Measurements from ENCODE around the gene KCNH1. TPM values are rescaled to one million over a fixed set of nuclear protein-coding genes. Genes with fewer than 3 reads are reported as not detected.

Gene KCNH1
- polyA plus RNA-seq, 3 donors, result 0.26 to 0.73 (median 0.31) TPM

DNA sequence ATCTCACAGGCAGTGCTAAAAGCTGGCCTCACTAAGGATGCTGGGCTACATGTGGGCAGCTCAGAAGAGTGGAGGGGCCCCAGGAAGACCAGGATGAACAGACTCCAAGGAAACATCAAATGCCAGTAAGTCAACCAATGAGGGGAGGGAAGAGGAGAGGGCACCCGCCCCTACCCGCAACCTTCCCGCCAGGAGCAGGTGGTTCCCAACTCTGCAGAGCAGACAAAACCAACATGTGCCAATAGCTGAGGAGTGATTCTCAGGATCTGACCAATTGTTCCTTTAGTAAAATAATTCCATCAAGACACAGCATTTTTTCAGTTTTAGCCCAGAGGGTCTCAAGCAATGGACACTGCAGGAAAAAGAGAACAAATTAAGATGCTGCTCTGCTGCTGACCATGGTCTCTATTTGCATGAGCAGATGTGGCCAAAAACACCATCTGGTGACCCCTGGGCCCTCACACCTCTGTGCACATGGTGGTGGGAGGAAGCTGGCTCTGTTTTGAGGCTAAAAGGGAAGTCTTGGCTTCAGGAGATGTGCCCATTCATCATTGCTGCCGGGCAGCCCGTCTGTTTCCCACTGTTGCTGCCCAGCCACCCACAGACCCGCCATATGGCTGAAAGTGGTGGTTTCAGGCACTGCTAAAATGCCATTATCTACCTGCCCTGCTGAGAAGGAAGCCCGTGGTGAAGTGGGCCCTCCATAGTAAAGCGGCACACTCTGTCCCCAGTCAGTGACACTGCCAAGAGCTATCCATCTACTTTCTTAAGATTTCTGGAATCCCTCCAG, 231.8 kb downstream of the KCNH1 start:
- DNase-seq (ENCODE audit: extremely low read depth in 1 of 11, low read depth in 9 of 11, low spot score in 4 of 11), result no peak

DNA sequence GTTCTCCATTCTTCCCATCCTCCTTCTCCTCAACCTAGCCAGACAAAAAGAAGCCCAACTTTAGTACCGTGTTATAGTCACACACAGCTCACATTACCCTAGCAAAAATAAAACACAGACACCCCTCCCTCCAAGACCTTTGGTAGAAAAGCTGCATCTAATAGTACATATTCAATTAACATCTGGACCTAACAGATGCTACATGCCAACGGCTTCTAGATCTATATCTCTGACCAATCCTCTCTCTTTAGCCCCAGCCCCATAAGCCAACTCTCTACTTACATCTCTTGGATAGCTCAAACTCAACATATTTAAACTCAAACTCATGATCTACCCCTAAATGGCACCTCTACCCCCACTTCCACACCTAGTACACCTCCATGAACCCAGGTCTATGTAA, 233.1 kb downstream of the KCNH1 start:
- no peak for DNase-seq (ENCODE audit: extremely low read depth in 1 of 11, low read depth in 9 of 11, low spot score in 4 of 11)

DNA sequence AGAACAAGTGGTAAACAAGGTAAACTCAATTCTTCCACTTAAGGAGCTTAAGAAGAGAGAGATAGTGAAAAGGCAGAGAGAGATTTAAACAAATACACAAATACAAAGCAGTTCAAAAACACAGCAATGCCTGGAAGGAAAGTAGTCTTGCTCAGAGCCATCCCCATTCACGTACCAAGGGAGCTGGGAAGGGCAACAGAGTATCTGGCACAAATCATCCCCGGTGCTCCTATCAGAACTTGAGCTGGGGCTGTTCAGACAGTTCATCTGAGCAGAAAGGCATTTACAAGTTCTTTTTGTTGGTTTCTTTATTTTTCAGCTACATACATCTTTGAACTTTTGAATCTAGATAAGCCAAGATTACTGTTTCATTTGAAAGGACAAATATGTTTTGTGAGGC, 233.9 kb downstream of the KCNH1 start:
- no peak for DNase-seq (ENCODE audit: extremely low read depth in 1 of 11, low read depth in 9 of 11, low spot score in 4 of 11)

DNA sequence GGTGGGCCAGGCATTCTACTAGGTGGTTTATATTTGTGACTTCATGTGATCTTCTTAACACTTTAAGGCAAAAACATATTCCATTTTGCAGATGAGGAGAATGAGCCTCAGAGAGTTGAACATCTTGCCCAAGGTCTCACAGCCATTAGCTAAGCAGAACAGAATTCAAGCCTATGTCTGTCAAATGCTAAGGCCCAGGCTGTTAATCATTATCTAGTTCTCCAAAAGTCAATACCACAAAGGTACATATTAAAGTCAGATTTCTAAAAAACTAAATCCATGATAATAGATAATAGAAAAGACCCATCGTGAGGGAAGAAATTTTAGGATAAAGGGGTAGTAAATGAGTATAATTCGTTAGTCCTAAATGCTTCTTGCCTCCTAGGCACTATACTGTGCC, 234.3 kb downstream of the KCNH1 start:
- DNase-seq (ENCODE audit: extremely low read depth in 1 of 11, low read depth in 9 of 11, low spot score in 4 of 11), result no peak

DNA sequence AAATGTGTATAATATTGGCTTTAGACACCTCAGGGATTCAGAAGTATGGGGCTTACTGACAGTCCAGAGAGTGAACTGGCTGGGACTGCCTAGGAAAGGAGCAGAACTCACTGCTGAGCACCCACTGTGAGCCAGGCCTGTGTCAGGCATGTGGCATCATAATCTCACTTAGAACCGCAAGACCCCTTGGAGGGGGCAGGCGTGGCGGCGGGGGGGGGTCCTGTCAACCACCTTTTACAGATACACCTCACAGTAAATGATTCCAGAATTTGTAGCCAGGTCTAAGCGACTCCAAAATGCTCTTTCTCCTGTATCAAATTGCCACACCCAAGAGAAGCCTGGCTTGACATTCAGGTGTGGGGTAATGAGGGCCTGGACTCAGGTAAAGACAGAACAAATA, 235.5 kb downstream of the KCNH1 start:
- no peak for DNase-seq (ENCODE audit: extremely low read depth in 1 of 11, low read depth in 9 of 11, low spot score in 4 of 11)

DNA sequence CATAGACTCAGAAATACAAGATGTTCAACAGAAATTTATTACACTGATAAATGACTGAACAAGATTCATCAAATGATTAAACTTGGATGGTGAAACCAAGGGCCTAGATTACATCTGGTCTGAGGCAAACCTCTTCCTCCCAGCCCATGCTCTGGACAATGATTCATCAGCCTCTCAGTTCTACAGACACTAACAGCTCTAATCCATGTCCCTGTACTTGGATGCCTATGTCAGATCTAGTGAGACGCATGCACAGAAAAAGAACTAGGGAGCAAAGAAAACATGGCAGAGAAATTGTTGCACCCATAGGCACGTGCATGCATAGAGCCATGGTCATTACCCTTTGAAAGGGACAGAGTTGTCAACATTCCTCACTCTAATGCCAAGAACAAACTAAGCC, 250.1 kb downstream of the KCNH1 start:
- no peak for DNase-seq (ENCODE audit: extremely low read depth in 1 of 11, low read depth in 9 of 11, low spot score in 4 of 11)

DNA sequence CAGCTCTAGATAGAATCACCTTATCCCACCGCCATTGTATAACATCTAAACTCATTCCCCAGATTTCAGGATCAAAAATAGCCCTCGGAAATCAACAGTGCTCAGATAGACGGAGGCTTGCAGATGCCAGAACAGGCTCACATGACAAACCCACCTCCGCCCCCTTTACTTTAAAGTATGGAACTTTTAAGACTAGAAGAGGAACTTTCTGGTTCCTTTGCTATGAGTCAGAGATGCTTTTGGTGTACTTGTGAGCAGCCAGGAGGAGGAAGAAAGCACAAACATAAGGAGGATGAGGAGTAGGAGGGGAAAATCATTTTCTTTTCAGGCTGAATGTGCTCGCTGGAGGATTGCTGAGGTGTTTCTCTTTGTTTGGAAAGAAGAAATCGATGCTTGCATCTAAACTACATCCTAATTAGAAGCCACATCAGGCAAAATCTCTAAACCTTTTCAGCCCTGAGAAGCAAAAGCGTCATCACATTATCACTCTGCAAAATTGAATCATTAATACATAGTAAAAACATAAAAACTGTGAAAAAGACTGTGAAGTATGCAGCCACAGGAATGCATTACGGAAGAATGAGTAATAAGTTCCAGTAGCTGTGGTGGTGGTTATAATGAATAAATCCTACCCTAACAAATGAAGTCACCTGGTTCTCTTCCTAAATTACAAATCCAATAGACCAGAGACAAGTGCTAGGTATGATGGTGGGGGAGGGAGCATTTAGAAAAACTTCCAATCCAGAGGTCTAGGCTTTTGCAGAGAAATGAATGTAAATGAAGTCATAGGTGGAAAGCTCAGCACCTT, 251.3 kb downstream of the KCNH1 start:
- DNase-seq (ENCODE audit: extremely low read depth in 1 of 11, low read depth in 9 of 11, low spot score in 4 of 11), result no peak

DNA sequence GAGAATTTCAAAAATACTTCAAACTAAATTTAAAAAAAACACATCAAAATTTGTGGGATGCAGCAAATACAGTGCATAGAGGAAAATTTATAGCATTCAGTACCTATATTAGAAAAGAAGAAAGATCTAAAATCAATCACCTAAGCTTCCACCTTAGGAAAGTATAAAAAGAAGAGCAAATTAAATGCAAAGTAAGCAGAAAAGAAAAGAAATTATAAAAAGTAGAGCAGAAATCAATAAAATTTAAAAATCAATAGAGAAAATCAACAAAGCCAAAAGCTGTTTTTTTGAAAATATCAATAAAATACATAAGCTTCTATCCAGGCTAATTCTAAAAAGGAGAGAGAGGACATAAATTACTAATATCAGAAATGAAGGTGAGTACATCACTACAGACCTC, 255.4 kb downstream of the KCNH1 start:
- DNase-seq (ENCODE audit: extremely low read depth in 1 of 11, low read depth in 9 of 11, low spot score in 4 of 11), result no peak

DNA sequence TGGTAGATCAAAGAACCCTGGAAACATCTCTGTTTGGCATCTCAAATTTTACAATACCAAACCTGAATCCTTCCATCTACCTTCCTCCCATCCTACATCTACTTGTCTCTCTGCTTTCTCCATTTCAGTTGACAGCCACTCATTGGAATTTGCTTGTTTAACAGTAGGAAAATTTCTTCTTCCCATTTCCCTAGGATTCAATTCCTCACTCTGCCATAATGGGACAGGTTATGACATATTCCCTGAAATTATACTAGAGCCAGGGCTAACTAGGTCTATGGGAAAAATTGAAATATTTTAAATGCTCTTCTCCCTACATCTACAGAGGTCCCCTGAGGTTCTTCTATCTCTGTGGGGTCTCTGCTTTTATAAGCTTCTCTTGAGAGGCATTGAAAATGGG, 257.7 kb downstream of the KCNH1 start:
- no peak for DNase-seq (ENCODE audit: extremely low read depth in 1 of 11, low read depth in 9 of 11, low spot score in 4 of 11)

DNA sequence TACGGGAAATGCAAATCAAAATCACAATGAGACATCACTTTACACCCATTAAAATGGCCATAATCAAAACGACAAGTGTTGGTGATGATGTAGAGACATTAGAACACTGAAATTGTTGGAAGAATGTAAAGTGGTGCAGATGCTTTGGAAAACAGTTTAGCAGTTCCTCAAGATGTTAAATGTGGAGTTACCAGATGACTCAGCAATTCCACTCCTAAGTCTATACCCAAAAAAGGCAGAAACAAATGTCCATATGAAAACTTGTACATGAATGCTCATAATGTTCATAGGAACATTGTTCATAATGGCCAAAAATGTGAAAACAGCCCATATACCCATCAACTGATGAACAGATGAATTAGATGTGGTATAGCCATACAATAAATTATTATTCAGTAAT, 267.4 kb downstream of the KCNH1 start:
- DNase-seq (ENCODE audit: extremely low read depth in 1 of 11, low read depth in 9 of 11, low spot score in 4 of 11), result no peak

DNA sequence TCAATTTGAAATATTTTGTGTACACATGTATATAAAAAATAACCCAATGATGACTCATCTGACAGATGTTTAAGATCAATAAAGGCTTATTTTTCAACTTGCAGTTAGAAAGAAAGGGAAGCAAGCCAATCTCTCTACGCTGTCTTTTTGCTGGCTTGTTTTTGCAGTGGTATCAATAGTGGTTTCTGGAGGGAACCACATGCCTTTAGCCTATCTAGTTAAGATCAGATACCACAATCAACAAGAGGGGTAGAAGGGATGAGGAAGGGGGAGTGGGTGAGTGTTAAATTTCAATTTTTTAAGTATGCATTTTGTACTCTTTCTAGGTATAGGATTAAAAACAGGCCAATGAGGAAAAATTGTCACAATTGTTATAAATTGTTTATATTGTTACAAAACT, 276.2 kb downstream of the KCNH1 start:
- no peak for DNase-seq (ENCODE audit: extremely low read depth in 1 of 11, low read depth in 9 of 11, low spot score in 4 of 11)

DNA sequence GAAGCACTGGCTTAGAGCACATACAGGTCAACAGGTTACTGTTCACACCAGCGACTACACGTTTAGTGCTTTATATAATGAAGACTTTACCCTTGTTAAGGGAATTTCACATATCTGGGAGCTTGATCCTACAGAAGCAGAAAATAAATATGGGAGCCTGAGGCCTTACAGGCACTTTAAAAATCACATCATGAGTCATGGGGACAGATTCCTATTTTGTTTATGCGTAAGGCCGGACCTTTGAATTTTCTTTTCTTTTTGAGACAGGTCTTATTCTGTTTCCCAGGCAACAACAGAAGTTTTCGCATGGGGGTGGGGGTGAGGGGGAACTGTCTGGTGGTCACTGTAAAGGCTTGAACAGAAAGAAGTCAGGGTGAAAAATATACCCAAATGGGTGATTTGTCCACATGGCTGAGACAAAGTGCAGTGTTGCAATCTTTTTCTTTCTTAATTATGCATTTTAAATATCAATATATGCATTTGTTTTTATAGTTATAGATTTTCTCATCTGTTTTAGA, 276.7 kb downstream of the KCNH1 start:
- no peak for DNase-seq (ENCODE audit: extremely low read depth in 1 of 11, low read depth in 9 of 11, low spot score in 4 of 11)

DNA sequence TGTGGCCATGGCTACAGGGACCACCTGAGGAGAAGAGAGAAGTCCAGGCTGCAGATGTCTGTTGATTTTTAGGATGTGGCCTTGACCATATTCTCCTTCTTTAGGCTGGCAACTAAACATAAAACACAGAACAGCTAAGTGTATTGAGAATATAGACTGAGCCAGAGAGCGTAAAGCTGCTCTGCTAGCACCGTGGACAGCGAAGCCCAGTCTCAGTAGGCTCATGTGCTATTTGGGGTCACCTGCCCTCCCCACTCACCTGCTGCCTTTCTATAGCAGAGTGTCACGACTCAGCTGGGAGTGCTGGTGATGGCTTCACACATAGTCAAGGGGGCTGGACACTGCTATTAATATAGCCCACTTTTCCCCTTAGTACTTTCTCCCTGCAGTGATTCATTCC, 278.5 kb downstream of the KCNH1 start:
- DNase-seq (ENCODE audit: extremely low read depth in 1 of 11, low read depth in 9 of 11, low spot score in 4 of 11), result no peak

DNA sequence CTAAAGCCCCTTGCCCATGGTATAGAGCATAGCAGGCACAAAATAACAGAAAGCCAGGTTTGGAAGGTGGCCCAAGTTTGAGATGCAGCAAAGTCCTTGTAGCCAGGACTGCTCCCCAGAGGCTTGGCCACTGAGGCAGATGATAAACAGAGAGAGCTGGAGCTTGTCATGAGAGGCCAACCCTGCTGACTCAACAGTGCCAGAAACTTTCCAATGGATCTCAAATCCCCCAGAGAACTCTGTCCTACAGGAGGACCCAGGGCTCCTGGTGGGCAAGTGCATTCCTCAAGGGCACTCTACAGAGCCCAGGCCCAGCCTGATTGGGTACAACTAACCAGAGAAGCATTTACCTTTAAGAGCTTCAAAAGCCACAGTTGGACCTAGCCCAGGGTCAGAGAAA, 280.7 kb downstream of the KCNH1 start:
- no peak for DNase-seq (ENCODE audit: extremely low read depth in 1 of 11, low read depth in 9 of 11, low spot score in 4 of 11)

DNA sequence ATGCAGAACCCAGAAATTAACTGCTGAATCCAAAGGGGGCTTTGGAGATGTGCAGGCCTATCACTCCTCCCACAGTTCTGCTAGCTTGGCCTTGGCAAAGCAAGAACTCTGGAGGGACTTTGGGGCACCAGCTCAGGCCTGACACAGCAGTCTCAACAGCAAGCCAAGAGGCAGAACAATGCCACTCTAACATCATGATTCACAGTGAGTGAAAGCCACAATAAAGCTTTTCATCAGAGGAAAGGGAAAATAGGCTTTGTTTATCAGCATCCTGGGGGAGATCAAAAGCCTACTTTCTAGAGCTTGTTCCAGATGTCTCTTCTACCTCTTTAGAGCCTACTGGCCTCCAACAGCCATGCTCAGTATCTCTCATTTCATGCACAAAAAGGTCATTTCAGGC, 283.4 kb downstream of the KCNH1 start:
- DNase-seq (ENCODE audit: extremely low read depth in 1 of 11, low read depth in 9 of 11, low spot score in 4 of 11), result no peak

DNA sequence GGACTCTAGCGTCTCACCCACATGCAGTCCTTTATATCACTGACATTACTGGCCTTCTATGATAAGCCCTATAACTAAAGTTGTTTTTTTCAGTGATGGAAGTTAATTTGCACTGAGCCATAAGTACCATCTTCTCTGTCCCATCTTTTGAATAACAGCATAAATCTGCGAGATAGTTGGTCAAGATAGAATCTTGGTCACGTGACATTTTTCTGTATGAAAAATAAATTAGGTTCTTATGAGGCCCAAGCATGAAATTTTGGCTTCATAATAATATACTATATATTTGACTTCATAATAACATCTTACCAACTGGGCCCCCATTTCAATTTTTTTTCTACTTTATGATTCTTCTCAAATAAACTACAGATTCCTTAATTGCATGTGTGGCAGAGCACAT, 285.5 kb downstream of the KCNH1 start:
- DNase-seq (ENCODE audit: extremely low read depth in 1 of 11, low read depth in 9 of 11, low spot score in 4 of 11), result no peak

DNA sequence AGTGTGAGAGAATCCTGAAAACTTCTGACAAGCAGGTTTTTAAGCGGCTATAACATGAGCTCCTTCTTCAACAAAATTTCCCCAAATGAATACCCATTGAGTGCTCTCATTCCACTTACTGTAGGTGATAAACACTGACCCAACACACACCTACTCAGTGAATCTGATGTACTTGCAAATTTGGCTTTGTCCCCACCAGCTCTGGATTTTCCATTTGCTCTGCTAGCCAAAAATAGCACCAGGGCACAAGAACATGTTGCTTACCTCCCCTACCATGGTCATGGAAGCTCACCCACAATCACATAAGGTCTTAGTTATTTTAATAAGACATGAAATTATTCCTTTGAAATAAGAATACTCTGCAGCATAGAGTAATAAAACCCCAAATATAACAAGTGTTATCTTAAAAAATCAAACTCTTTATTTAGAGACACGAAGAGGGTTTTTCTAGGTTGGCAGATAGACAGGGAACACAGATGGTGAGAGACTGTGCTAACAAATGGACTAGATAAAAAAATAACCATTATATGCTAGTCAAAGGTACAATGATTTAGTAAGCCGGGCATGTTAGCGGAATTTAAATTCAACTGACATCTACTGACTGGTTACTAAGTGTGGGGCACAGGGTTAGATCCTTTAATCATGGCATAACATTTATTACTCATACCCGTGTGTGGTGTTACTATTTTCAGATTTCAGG, 291.9 kb downstream of the KCNH1 start:
- no peak for DNase-seq (ENCODE audit: extremely low read depth in 1 of 11, low read depth in 9 of 11, low spot score in 4 of 11)

DNA sequence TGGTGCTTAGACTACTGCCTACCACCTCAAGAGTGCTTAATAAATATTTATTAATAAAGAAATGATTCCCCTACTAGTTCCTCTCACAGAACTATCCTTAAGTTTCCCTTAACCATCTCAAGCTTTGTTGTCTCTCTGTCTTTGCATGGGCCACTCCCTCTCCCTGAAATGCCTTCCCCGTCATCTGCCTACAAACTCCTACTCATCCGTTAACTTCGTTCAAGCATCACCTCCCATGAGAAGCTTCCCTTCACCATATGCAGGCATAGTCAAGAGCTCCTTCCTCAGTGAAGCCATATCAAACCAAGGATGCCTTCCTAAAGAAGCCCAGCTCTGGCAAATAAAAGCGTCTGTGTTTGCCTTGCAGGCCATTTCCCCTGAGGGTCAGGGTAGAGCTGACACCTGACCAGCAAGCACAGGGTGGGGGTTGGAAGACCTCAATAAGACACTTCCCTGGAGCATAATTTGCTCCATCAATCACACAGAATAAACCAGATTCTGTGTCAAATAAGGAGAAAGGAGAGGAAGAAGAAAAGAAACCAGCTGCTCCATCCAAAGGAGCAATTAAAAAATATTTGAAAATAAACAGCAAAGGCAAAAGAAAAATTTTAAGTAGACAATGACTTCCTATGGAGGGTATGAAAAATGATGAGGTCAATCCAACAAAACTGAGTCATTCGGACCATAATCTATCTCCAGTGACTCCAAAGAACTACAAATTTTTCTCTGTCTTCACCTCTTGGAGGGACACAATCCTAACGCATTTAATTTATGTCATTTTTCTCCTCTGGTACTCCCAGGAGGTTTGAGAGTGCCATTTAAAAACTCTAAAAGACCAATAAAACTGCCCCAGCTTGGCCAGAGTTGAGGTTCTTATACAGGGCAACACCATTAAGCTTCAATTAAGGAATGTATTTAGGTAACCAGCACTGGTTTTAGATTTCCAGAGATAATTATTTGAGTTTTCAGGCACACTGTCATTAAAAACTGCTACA, 303.6 kb downstream of the KCNH1 start:
- DNase-seq (ENCODE audit: extremely low read depth in 1 of 11, low read depth in 9 of 11, low spot score in 4 of 11), result no peak
